ENCODE measurements around the gene HSD3B7.

HSD3B7 gene

GRCh38 chr16:30998852-30999761 is 14.1 kb downstream of the HSD3B7 start:
- no peak for TF ChIP-seq CTCF (conservative IDR thresholded peaks at IDR 0.05; ENCODE audit: control insufficient read depth, insufficient read depth, low read depth, low read length)
- no peak overlapping the region for H3K4me3 ChIP-seq (ENCODE audit: control insufficient read depth, low read depth, low read length)
- DNase-seq (ENCODE audit: low read depth): peak; percentile 22

GRCh38 chr16:31000671-31001382 is 15.8 kb downstream of the HSD3B7 start:
- TF ChIP-seq CTCF (conservative IDR thresholded peaks at IDR 0.05; ENCODE audit: control insufficient read depth, insufficient read depth, low read depth, low read length): no peak
- no peak for DNase-seq (ENCODE audit: low read depth)
- no peak overlapping the region for H3K4me3 ChIP-seq (ENCODE audit: control insufficient read depth, low read depth, low read length)

GRCh38 chr16:31001507-31002249 is 16.7 kb downstream of the HSD3B7 start:
- H3K4me3 ChIP-seq (ENCODE audit: control insufficient read depth, low read depth, low read length): no peak overlapping the region
- no peak for TF ChIP-seq CTCF (conservative IDR thresholded peaks at IDR 0.05; ENCODE audit: control insufficient read depth, insufficient read depth, low read depth, low read length)
- no peak for DNase-seq (ENCODE audit: low read depth)

- no peak for TF ChIP-seq CTCF (conservative IDR thresholded peaks at IDR 0.05; ENCODE audit: control insufficient read depth, insufficient read depth, low read depth, low read length)
- no peak overlapping the region for H3K4me3 ChIP-seq (ENCODE audit: control insufficient read depth, low read depth, low read length)
- DNase-seq (ENCODE audit: low read depth): no peak
Observed at GRCh38 chr16:31002250-31002700, 17.3 kb downstream of the HSD3B7 start.

- H3K4me3 ChIP-seq (ENCODE audit: control insufficient read depth, low read depth, low read length): no peak overlapping the region
- no peak for DNase-seq (ENCODE audit: low read depth)
- no peak for TF ChIP-seq CTCF (conservative IDR thresholded peaks at IDR 0.05; ENCODE audit: control insufficient read depth, insufficient read depth, low read depth, low read length)
Observed at GRCh38 chr16:31002862-31003341, 17.9 kb downstream of the HSD3B7 start.

GRCh38 chr16:31003744-31004143 is 18.7 kb downstream of the HSD3B7 start:
- no peak overlapping the region for H3K4me3 ChIP-seq (ENCODE audit: control insufficient read depth, low read depth, low read length)

More at GRCh38 chr16:31003744-31004143, 18.7 kb downstream of the HSD3B7 start:
- TF ChIP-seq CTCF (conservative IDR thresholded peaks at IDR 0.05; ENCODE audit: control insufficient read depth, insufficient read depth, low read depth, low read length): no peak
- DNase-seq (ENCODE audit: low read depth): no peak

All from fibroblast of mammary gland (primary cell).